ENCODE data around the gene TBC1D2B.

The TBC1D2B gene

GRCh38 chr15:78023081-78023665 is 54.3 kb downstream of the TBC1D2B start:
- TF ChIP-seq REST (IDR thresholded peaks at IDR 0.05; ENCODE audit: insufficient read depth in 1 of 2, low read depth in 2 of 2, low read length in 2 of 2), result no peak
- TF ChIP-seq FOXP2 (optimal IDR thresholded peaks at IDR 0.05; ENCODE audit: borderline replicate concordance, extremely low read depth, extremely low read length, insufficient read depth), result no peak
- TF ChIP-seq SIN3A (IDR thresholded peaks at IDR 0.05; ENCODE audit: borderline replicate concordance, insufficient read depth, low read length), result no peak
- no peak for TF ChIP-seq TAF1 (IDR thresholded peaks at IDR 0.05; ENCODE audit: borderline replicate concordance, insufficient read depth, low read length)
- TF ChIP-seq POLR2AphosphoS5 (IDR thresholded peaks at IDR 0.05; ENCODE audit: low read depth, low read length), result no peak

DNA sequence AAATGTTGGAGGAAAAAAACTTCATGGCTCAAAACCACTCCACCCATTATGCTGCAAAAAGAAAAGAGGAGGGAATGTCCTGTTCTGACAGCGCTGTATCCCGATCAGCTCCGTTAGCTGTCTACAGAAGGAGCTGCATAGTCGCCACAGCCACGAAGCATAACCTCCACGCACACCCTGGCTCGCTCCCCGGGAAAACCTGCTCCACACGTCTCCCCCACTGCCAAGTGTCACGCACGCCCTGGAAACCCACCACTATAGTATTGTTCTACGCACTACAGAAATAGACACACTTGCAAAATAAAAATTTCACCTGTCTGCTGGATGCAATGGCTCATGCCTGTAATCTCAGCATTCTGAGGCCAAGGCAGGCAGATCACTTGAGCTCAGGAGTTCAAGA is 55.8 kb downstream of the TBC1D2B start:
- no peak for TF ChIP-seq TAF1 (IDR thresholded peaks at IDR 0.05; ENCODE audit: borderline replicate concordance, insufficient read depth, low read length)
- no peak for TF ChIP-seq REST (IDR thresholded peaks at IDR 0.05; ENCODE audit: insufficient read depth in 1 of 2, low read depth in 2 of 2, low read length in 2 of 2)
- no peak for TF ChIP-seq SIN3A (IDR thresholded peaks at IDR 0.05; ENCODE audit: borderline replicate concordance, insufficient read depth, low read length)
- no peak for TF ChIP-seq POLR2AphosphoS5 (IDR thresholded peaks at IDR 0.05; ENCODE audit: low read depth, low read length)
- TF ChIP-seq FOXP2 (optimal IDR thresholded peaks at IDR 0.05; ENCODE audit: borderline replicate concordance, extremely low read depth, extremely low read length, insufficient read depth), result no peak

GRCh38 chr15:78020007-78020406 is 57.5 kb downstream of the TBC1D2B start:
- TF ChIP-seq REST (IDR thresholded peaks at IDR 0.05; ENCODE audit: insufficient read depth in 1 of 2, low read depth in 2 of 2, low read length in 2 of 2), result no peak
- no peak for TF ChIP-seq SIN3A (IDR thresholded peaks at IDR 0.05; ENCODE audit: borderline replicate concordance, insufficient read depth, low read length)
- TF ChIP-seq POLR2AphosphoS5 (IDR thresholded peaks at IDR 0.05; ENCODE audit: low read depth, low read length), result no peak

- no peak for TF ChIP-seq TAF1 (IDR thresholded peaks at IDR 0.05; ENCODE audit: borderline replicate concordance, insufficient read depth, low read length)
- no peak for TF ChIP-seq REST (IDR thresholded peaks at IDR 0.05; ENCODE audit: insufficient read depth in 1 of 2, low read depth in 2 of 2, low read length in 2 of 2)
- TF ChIP-seq POLR2AphosphoS5 (IDR thresholded peaks at IDR 0.05; ENCODE audit: low read depth, low read length), result no peak
- TF ChIP-seq FOXP2 (optimal IDR thresholded peaks at IDR 0.05; ENCODE audit: borderline replicate concordance, extremely low read depth, extremely low read length, insufficient read depth), result no peak
- no peak for TF ChIP-seq SIN3A (IDR thresholded peaks at IDR 0.05; ENCODE audit: borderline replicate concordance, insufficient read depth, low read length)
Observed at GRCh38 chr15:78018946-78019644, 58.4 kb downstream of the TBC1D2B start.
